Stimulated activated CD8-positive, alpha-beta memory T cell treated with anti-CD3 and anti-CD28 coated beads, Interleukin-15, amount 100 ng/mL, for 48 hours (primary cell): ENCODE data around the gene TAF11L6.
"Not testable (repeated sequence)": the region's sequence is repeated elsewhere in the genome, so short reads cannot be mapped to it uniquely, and the experiment has no call there.

Experiments used
- DNase-seq, 2 donors: peaks; one replicate each; pipeline ENCODE4 v3.0.0-alpha.2; 2020; ENCODE audit warnings: low read depth in 2 of 2

TAF11L6 gene

GRCh38 chr5:17528369-17528768 lies at the start of gene TAF11L6:
Gene TAF11L6, plus strand, starts transcription at chr5:17528669.
- not testable (repeated sequence) for DNase-seq

- DNase-seq = no peak
These were observed 47.1 kb upstream of the TAF11L6 start for GRCh38 chr5:17481378-17481777.

GRCh38 chr5:17482790-17483189 lies 45.7 kb upstream of the TAF11L6 start:
- no peak for DNase-seq

GRCh38 chr5:17486464-17487173 lies 41.9 kb upstream of the TAF11L6 start:
- DNase-seq = not testable (repeated sequence)

- DNase-seq = no peak
These were observed 41.3 kb upstream of the TAF11L6 start for GRCh38 chr5:17487174-17487512.

- DNase-seq = not testable (repeated sequence)
These were observed 37.2 kb upstream of the TAF11L6 start for GRCh38 chr5:17491257-17491656.

- no peak for DNase-seq
These were observed 35.7 kb upstream of the TAF11L6 start for GRCh38 chr5:17492770-17493169.

- DNase-seq = no peak
These were observed 31.0 kb upstream of the TAF11L6 start for GRCh38 chr5:17497446-17497845.

GRCh38 chr5:17497931-17498330 lies 30.5 kb upstream of the TAF11L6 start, which contains the start of gene TAF11L2:
Gene TAF11L2, plus strand, starts transcription at chr5:17498231.
- not testable (repeated sequence) for DNase-seq

GRCh38 chr5:17511775-17512325 lies 16.6 kb upstream of the TAF11L6 start:
- DNase-seq = no peak

GRCh38 chr5:17517526-17517925 lies 10.9 kb upstream of the TAF11L6 start:
- DNase-seq = not testable (repeated sequence)

- DNase-seq = not testable (repeated sequence)
These were observed 10.4 kb upstream of the TAF11L6 start, which contains the start of gene TAF11L3 for GRCh38 chr5:17518067-17518466. Gene TAF11L3, plus strand, starts transcription at chr5:17518367.

GRCh38 chr5:17519508-17519907 lies 9.0 kb upstream of the TAF11L6 start:
- not testable (repeated sequence) for DNase-seq

- DNase-seq = not testable (repeated sequence)
These were observed 7.0 kb upstream of the TAF11L6 start, which contains the start of gene TAF11L4 for GRCh38 chr5:17521501-17521900. Gene TAF11L4, plus strand, starts transcription at chr5:17521801.

GRCh38 chr5:17524935-17525334 lies 3.5 kb upstream of the TAF11L6 start, which contains the start of gene TAF11L5:
Gene TAF11L5, plus strand, starts transcription at chr5:17525235.
- not testable (repeated sequence) for DNase-seq

GRCh38 chr5:17526504-17526903 lies 2.0 kb upstream of the TAF11L6 start:
- not testable (repeated sequence) for DNase-seq
